NCI-H524 (cell line): ENCODE measurements around the gene CDK1.

ENCODE experiments used
- DNase-seq, 2 experiments: peaks; one replicate each; lab custom pipeline; 2025; lab: John Stamatoyannopoulos, UW

The CDK1 gene

GRCh38 chr10:60778971-60779796 is 906 bp downstream of the CDK1 start:
- DNase-seq: peak in 1 of 2 experiments; percentile 12

GRCh38 chr10:60781661-60782060 is 3.4 kb downstream of the CDK1 start:
- no peak for DNase-seq

- no peak for DNase-seq
Observed at GRCh38 chr10:60784641-60785040, 6.4 kb downstream of the CDK1 start.

- no peak for DNase-seq
Observed at GRCh38 chr10:60788544-60788943, 10.3 kb downstream of the CDK1 start.

- no peak for DNase-seq
Observed at GRCh38 chr10:60789340-60789739, 11.1 kb downstream of the CDK1 start.

GRCh38 chr10:60794953-60795352 is 16.7 kb downstream of the CDK1 start:
- no peak for DNase-seq

- DNase-seq: no peak
Observed at GRCh38 chr10:60795465-60796202, 17.4 kb downstream of the CDK1 start.

- DNase-seq: no peak
Observed at GRCh38 chr10:60796481-60796880, 18.2 kb downstream of the CDK1 start.

- no peak for DNase-seq
Observed at GRCh38 chr10:60797200-60797599, 18.9 kb downstream of the CDK1 start.

- no peak for DNase-seq
Observed at GRCh38 chr10:60798031-60798430, 19.8 kb downstream of the CDK1 start.

GRCh38 chr10:60798870-60799269 is 20.6 kb downstream of the CDK1 start:
- no peak for DNase-seq

GRCh38 chr10:60799971-60800650 is 21.8 kb downstream of the CDK1 start:
- DNase-seq: no peak

GRCh38 chr10:60800918-60801317 is 22.6 kb downstream of the CDK1 start:
- DNase-seq: no peak

GRCh38 chr10:60801522-60801921 is 23.2 kb downstream of the CDK1 start:
- no peak for DNase-seq

GRCh38 chr10:60803433-60803832 is 25.2 kb downstream of the CDK1 start:
- DNase-seq: no peak

GRCh38 chr10:60803865-60804264 is 25.6 kb downstream of the CDK1 start:
- no peak for DNase-seq

GRCh38 chr10:60806921-60807320 is 28.6 kb downstream of the CDK1 start:
- no peak for DNase-seq

GRCh38 chr10:60807499-60807898 is 29.2 kb downstream of the CDK1 start:
- no peak for DNase-seq

- no peak for DNase-seq
Observed at GRCh38 chr10:60808036-60808435, 29.8 kb downstream of the CDK1 start.

GRCh38 chr10:60809157-60809556 is 30.9 kb downstream of the CDK1 start:
- DNase-seq: no peak

- no peak for DNase-seq
Observed at GRCh38 chr10:60810437-60811182, 32.3 kb downstream of the CDK1 start.
